CD1c-positive myeloid dendritic cell (primary cell): ENCODE results near the gene EDC4.
"Not testable (repeated sequence)": the region's sequence is repeated elsewhere in the genome, so short reads cannot be mapped to it uniquely, and the experiment has no call there.

Experiments used
- DNase-seq: peaks from one replicate; pipeline ENCODE4 v3.0.0-alpha.2; 2016; ENCODE audit errors: extremely low spot score

The EDC4 gene

GRCh38 chr16:67847064-67847861 lies 25.6 kb upstream of the EDC4 start, which contains the start of gene CENPT:
Gene CENPT (minus strand): TSS chr16:67847693. CDS start chr16:67833859, 13,834 bp downstream.
- peak; percentile 78 for DNase-seq

GRCh38 chr16:67848118-67848517 lies 24.7 kb upstream of the EDC4 start:
- DNase-seq: no peak

- no peak for DNase-seq
Observed at GRCh38 chr16:67853670-67854069, 19.2 kb upstream of the EDC4 start.

- DNase-seq: no peak
Observed at GRCh38 chr16:67855789-67856188, 17.1 kb upstream of the EDC4 start.

GRCh38 chr16:67856927-67857546 lies 15.8 kb upstream of the EDC4 start:
- peak; percentile 1 for DNase-seq

- peak; percentile 98 for DNase-seq
Observed at GRCh38 chr16:67857547-67858233, 15.2 kb upstream of the EDC4 start.

- peak; percentile 68 for DNase-seq
Observed at GRCh38 chr16:67858500-67858899, 14.4 kb upstream of the EDC4 start.

GRCh38 chr16:67860589-67861398 lies 12.1 kb upstream of the EDC4 start:
- peak; percentile 20 for DNase-seq

- DNase-seq: no peak
Observed at GRCh38 chr16:67861877-67862276, 11.0 kb upstream of the EDC4 start.

- no peak for DNase-seq
Observed at GRCh38 chr16:67862623-67863583, 9.9 kb upstream of the EDC4 start.

GRCh38 chr16:67864044-67864443 lies 8.8 kb upstream of the EDC4 start:
- DNase-seq: not testable (repeated sequence)

GRCh38 chr16:67864594-67864993 lies 8.3 kb upstream of the EDC4 start:
- no peak for DNase-seq

GRCh38 chr16:67865318-67865717 lies 7.5 kb upstream of the EDC4 start:
- DNase-seq: peak; percentile 65

- DNase-seq: no peak
Observed at GRCh38 chr16:67868290-67868689, 4.6 kb upstream of the EDC4 start.

GRCh38 chr16:67869653-67870052 lies 3.2 kb upstream of the EDC4 start:
- DNase-seq: no peak

GRCh38 chr16:67871256-67871655 lies 1.6 kb upstream of the EDC4 start:
- DNase-seq: no peak

GRCh38 chr16:67872131-67872630 lies 671 bp upstream of the EDC4 start:
- DNase-seq: no peak

- DNase-seq: peak; percentile 28
Observed at GRCh38 chr16:67873435-67874370, 851 bp downstream of the EDC4 start.

- DNase-seq: no peak
Observed at GRCh38 chr16:67874372-67874771, 1.5 kb downstream of the EDC4 start.
